Gastroesophageal sphincter (tissue), 3 donors: ENCODE measurements around the gene CCNYL1.

ENCODE experiments used
- CTCF ChIP-seq, 4 experiments: fragments of 200-600 bp in 2 of 4; fragments of 450-650 bp in 2 of 4; sonication (generic) in 1 of 4; IDR thresholded peaks; one replicate each; pipeline ENCODE4 v1.5.1; 2017 to 2019; ENCODE audit warnings: antibody characterized with exemption in 4 of 4, mild to moderate bottlenecking in 2 of 4, moderate library complexity in 2 of 4
- EP300 ChIP-seq: sonication (generic); formaldehyde crosslinking; IDR thresholded peaks from one replicate; pipeline ENCODE4 v1.6.1; 2017; ENCODE audit warnings: antibody characterized with exemption, mild to moderate bottlenecking
- POLR2A ChIP-seq, 2 donors: fragments of 450-650 bp; IDR thresholded peaks; one replicate each; pipeline ENCODE4 v1.6.1; 2017; ENCODE audit warnings: antibody characterized with exemption in 2 of 2, mild to moderate bottlenecking in 2 of 2, moderate library complexity in 1 of 2
- POLR2AphosphoS5 ChIP-seq: sonication (generic); formaldehyde crosslinking; IDR thresholded peaks from one replicate; pipeline ENCODE4 v1.6.1; 2017; ENCODE audit warnings: antibody characterized with exemption

GRCh38 chr2:207681431-207681830 is 30.0 kb upstream of the CCNYL1 start:
- TF ChIP-seq CTCF (IDR thresholded peaks at IDR 0.05) (no peak), POLR2A (IDR thresholded peaks at IDR 0.05) (no peak), EP300 (no peak), POLR2AphosphoS5 (no peak)
